ENCODE results near the gene HLTF.

- TF ChIP-seq EGR1 (IDR thresholded peaks at IDR 0.05; ENCODE audit: low read depth) (no peak), SIN3A (IDR thresholded peaks at IDR 0.05; ENCODE audit: low read depth) (no peak), YY1 (IDR thresholded peaks at IDR 0.05; ENCODE audit: extremely low read depth, insufficient replicate concordance, low read depth, low read length) (no peak), POLR2A (IDR thresholded peaks at IDR 0.05; ENCODE audit: borderline replicate concordance, extremely low read depth, insufficient read depth, insufficient read length) (no peak), CTCF (IDR thresholded peaks at IDR 0.05 in 2 of 3, conservative IDR thresholded peaks at IDR 0.05 in 1 of 3; ENCODE audit: borderline replicate concordance in 1 of 3, insufficient read depth in 1 of 3, low read depth in 2 of 3, low read length in 2 of 3) (no peak), POLR2AphosphoS5 (IDR thresholded peaks at IDR 0.05; ENCODE audit: low read depth, low read length) (no peak), EZH2 (IDR thresholded peaks at IDR 0.05) (no peak), RAD21 (IDR thresholded peaks at IDR 0.05; ENCODE audit: low read depth) (no peak), REST (IDR thresholded peaks at IDR 0.05; ENCODE audit: low read depth) (no peak), ELF1 (IDR thresholded peaks at IDR 0.05; ENCODE audit: borderline replicate concordance, low read depth) (no peak), MAX (IDR thresholded peaks at IDR 0.05) (no peak), FOSL1 (IDR thresholded peaks at IDR 0.05; ENCODE audit: low read depth) (no peak), TCF7L2 (IDR thresholded peaks at IDR 0.05; ENCODE audit: borderline replicate concordance, extremely low read depth, insufficient read depth, insufficient read length) (no peak)
These were observed 32.4 kb upstream of the HLTF start for GRCh38 chr3:149118724-149119123.

All from HCT116 (cell line).